Effector CD8-positive, alpha-beta T cell (primary cell): ENCODE results near the gene SLC8A3.

ENCODE experiments used
- DNase-seq: peaks from one replicate; lab custom pipeline; 2025; lab: John Stamatoyannopoulos, UW

Gene SLC8A3

DNA sequence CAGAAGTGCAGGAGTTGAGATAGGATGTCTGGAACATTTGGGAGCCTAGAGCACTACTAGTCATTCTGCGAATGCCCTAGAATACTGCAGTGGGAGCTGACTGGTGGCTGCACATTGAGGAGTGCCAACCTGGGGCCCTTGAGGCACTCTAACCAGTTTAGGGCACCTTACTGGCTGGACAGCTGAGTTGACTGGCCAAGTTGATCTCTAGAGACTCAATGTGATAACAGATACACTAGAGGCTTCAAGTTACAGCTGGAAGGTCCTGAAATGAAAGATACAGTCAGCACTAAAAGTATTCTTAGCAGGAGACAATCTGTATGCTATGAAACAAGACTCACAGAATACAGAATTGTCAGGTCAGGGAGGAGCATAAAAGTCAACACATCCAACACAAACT, 8.0 kb downstream of the SLC8A3 start:
- DNase-seq, result no peak

DNA sequence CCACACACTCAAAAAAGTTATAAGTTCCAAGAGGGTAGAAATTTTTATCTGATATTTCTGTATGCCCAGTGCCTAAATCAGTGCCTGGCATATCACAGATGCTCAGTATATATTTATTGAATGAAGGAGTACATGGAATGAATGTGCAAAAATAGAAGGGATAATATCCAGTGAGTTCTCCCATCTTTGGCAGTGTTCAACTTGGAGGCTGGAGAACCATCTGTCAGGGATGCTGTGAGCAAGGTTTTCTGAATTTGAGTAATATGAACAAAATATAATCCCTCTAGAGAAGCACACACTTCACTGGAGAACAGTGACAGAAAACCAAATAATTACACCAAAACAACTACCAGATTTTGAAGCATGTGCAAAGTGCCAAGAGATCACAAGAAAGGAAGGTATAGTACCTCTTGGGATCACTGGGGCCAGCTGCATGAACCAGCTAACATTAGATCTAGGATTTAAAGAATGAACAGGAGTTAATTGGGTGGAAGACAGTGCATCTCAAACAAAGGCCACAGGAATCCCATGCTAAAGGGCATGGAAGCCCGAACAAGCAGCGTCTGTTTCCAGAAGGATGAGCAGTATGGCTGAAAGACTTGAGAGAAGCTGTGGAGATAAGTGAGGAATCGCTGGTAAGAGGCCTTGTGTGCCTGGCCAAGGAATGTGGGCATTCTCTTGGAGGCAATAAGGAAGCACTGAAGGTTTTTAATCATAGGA, 11.5 kb downstream of the SLC8A3 start:
- DNase-seq, result no peak

DNA sequence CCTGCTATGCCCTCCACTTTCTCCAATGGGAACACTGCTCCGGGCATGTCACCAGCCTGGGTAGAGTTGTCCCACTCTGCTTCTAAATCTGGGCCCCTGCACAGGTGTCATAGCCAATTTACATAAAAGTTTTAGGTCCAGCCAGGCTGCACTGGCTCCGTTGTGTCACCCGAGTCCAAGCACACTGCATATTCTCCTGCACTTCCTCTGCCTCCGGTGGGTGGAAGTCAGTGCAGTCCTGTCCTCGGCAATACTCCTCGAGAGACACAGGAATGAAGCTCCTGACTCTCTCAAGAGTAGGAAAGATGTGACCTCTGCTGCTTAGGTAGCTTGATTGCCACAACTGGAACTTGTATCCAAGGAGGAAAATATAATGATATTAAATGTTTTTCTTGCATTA, 15.2 kb downstream of the SLC8A3 start:
- DNase-seq, result no peak

DNA sequence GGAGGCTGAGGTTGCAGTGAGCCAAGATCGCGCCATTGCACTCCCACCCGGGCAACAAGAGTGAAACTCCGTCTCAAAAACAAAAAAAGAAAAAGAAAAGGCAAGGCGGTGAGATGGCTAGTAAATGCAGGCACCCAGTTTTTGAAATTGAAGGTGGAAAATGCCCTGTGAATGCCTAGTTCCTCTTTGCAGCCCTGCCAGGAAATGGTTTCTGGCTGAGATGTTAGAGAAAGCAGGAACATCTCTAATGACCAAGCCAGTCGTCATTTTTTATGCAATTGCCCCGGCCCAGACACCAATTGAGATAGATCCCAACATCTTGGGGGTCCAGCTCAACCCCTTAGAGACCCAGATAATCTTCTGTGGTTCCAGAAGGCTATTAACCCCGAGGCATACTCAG, 17.0 kb downstream of the SLC8A3 start:
- DNase-seq, result no peak

DNA sequence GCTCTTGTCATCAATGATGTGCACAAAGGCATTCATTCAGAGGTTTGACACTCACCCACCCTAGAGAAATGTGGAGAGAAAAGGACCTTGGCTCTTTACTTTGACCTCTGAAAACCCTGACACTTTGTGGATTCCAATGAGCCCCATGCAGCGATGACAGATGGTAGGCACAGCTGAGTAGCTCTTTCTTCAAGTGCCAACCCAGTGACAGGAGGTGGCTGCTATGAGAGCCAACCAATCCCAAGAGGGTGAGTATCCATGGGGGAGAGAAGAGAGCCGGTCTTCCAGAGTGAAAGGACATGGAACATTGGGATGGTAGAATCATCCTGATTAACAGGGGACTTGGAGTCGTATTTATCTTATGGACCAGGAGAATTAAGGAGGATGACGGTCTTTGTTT, 17.8 kb downstream of the SLC8A3 start:
- DNase-seq, result no peak

DNA sequence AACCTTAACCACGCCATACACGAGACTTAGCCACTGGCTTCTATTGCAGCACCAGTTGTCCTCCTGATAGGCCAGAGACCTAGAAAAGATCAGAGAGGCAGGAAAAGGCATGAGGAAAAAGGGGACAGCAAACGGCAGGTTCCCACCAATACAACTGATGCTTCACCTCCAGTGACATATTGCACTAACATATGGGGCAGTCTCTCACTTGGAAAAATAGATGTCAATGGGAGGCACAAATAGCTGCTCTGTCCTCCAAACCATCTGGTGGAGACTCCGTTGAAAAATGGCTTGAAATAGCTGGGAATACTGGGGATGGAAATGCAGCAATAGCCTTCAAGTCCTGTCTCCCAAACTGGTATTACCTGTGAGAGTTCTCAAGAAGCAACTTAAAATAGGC, 20.3 kb downstream of the SLC8A3 start:
- no peak for DNase-seq

DNA sequence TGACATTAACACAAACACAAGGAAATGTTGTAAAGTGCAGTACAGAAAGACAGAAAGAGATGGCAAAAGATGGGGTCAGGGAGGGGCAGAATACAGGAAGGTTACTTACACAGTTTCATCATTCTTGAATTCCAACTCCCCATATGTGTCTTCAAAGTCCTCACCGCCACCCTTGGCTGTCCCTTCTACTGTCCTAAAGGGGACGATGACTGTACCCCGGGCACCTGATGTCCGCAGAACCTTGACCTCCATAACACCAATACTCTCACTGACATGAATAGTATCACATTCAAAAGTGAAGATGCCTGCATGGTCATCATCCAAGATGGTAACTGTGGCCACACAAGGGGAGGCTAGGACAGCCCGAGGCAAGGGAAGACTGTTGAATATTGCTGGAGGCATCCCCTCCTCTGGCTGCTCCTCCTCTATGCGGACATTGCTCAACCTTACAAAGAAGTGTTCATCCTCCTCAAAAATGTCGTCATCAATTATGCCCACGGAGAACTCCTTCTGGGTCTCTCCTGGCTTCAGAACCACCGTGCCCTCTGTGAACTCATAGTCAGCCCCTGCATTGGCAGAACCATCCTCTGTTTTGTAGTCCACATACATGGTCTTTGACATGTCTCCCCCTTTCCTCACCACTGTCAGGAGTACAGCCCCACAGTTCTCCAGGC, 22.1 kb downstream of the SLC8A3 start:
- DNase-seq, result no peak

DNA sequence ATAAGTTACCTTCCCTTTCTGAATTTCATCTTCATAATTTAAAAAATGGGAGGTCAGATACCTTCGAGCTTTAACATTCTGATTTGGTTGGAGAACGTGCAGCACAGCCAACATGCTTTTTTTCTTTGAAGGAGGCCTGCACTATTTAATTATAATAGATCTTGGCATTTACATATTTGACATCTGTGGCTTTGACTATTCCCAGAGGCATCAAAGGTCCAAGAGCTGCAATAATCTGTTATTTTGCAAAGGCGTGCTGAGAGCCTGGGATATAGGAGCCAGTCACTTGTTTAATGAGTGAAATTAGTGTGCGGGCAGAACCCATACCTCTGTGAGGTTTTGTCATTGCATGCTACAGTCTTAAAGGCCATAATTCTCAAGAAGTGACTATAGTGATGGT, 26.4 kb downstream of the SLC8A3 start:
- DNase-seq, result no peak

DNA sequence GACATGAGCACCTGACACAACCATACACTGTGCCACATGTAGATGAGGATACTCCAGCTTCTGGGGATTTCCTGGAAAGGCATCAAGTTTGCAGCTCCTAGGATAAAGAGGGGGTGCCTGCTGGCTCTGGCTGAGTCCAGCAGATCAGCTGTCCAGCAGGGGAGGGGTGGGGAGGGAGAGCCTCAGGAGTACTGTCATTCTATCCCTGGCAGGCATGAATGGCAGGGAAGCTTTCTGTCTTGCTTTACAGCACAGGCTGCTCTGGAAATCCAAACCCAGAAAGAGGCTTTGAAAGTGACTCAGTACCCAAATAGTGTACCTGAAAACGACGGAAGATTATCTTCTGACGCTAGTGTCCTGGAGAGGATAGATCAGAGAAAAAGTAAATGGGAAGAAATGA, 32.2 kb downstream of the SLC8A3 start:
- DNase-seq, result no peak

DNA sequence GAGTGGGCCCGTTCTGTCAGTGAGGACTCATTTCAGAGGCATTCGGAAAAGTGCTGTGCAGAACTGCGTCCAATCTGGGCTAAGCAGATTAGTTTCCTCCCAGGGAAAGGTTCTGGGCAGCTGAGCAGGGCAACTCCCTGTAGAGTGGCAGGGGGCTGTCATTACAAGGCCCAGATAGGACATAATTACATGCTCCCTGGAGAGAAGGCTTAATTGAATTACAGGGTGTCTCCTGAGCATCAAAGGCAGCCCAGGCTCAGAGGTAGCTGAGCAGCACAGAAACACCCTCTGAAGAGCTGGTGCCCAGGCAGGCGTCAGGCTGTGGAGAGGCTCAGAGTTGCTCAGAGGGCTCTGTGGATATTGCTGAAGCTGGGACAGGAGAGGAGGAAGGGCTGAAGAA, 36.0 kb downstream of the SLC8A3 start:
- no peak for DNase-seq

DNA sequence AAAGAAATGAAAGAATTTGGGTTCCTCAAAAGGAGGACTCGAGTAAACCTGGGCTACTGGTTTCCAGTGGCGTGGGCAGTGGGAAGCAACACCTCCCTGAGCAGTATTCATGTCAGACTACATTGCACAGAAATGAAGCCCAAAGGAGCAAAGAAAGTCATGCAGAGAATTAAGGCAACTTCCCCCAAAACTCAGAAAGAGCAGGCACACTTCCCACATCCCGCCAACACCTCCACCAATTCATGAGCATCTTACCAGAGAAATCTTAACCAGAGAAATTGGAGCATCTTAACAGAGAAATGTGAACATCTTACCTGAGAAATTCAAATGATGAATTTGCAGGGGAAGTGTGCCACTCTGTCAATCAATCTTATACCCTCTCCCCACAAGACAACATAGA, 36.7 kb downstream of the SLC8A3 start:
- DNase-seq, result no peak

DNA sequence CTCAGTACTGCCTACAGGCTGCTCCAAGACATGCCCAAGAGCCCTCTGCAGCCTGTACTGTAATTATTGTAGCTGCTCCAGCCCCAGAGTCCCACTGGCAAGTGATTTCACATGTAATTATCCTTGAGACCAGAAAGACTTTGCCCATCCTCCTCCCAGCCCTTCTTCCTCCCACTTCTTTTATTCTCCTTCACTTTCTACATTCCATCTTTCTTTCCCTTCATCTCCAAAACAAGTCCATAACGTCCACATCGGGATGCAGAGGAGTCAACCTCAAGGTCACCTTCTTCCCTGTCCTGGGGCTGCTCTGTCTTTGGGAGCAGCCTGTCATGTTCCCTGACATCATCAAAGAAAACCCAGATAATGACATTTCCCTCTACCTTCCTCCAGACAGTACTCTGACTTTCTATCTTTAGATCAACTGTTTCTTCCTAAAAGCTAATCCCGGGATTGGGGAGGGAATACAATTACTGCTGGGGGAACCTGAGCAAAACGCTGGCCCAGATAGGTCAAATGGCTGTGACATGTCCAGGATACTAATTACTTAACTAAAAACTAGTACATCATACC, 39.1 kb downstream of the SLC8A3 start:
- DNase-seq, result no peak

DNA sequence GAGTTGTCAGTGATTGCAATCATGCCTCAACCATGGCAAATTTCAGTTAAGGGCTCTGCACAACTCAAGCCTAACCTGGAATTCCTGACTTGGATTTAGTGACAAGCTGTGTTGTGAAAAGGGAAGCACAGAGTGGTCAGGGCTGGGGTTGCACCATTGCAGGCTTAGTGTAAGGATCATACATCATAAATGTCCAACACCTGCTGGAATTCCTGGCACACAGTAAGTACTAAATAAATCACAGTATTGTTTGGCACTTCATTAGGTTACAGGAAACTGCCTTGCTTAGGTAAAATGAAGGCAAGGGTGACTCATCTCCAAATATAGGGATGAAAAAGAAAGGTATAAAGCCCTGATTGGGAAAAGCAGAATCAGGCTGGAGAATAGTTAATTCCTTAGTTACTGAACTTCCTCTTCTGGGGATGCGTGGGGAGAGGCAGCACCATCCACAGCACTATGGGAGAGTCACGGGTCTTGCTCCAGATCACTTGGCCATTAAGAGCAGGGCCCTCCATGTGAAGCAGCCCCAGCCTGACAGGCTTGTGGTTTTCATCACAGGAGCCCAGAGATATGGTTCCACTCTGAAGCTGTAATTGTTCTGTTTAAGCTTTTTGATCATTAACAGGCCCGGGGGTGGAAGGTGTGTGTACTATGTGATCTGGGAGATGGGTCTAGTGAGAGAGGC, 39.7 kb downstream of the SLC8A3 start:
- no peak for DNase-seq

DNA sequence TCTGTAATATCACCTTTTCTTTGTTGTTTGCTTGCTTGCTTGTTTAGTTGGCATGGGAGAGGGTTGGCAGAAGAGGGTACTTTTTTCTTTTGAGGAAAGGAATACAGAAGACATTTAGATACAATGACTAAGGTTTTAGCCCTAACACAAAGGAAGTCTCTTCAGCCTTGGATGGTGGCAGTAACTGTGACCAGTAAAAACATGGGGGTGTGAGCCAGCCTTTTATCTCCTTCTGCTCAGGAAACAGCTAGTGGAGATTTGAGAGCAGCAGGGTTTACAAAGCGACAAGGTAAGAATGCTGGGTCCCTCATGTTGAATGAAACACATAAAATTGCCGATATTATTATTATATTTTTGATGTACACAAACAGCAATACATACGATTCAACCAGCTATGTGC, 40.4 kb downstream of the SLC8A3 start:
- DNase-seq, result no peak

DNA sequence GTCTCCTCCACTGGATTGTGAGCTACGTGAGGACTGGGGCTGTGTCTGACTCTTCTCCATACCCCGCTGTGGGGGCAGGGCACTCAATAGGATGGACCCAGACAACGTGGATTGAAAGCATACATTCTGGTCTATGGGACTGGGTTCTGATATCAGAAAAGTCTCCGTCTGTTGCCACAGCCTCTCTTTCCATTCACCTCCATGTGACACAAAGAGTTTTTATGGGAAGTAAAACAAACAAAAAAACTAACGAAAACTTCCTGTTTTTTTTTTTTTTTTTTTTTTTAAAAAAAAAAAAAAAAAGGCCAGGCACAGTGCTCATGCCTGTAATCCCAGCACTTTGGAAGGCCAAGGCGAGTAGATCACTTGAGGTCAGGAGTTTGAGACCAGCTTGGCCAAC, 44.7 kb downstream of the SLC8A3 start:
- no peak for DNase-seq

DNA sequence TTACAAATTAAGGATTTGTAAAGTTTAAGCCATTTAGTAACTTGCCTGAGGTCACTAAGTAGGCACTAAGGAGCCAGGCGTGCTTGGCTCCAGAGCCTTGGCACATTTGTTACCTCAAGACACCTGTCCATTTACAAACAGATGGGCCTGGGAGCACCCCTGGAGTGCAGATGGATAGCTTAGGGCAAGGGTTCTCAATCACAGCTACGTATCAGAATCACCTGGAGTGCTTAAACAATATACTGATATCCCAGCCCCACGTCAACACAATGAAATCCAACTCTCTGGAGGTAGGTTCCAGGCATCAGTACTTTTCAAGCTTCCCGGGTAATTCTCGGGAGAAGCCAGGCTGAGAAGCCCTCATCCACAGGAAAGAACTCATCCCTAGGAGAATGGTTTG, 45.4 kb downstream of the SLC8A3 start:
- DNase-seq, result no peak

DNA sequence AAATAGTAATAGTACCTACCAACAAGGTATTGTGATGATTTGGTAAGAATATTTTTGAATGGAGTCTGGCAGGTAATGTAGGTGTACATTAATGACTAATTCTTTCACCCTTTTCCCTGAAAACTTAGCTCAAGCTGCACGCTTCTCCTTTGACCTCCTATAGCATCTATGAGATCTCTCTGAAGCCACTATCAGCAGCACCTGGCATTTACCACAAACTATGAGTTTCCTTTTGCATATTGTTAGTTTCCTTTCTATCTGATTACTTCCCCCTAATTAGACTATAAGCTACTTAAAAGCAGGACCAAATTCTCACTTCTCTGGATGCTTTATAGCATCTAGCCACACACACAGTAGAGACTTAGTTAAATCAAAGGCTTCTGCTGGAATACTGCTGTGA, 48.1 kb downstream of the SLC8A3 start:
- no peak for DNase-seq

DNA sequence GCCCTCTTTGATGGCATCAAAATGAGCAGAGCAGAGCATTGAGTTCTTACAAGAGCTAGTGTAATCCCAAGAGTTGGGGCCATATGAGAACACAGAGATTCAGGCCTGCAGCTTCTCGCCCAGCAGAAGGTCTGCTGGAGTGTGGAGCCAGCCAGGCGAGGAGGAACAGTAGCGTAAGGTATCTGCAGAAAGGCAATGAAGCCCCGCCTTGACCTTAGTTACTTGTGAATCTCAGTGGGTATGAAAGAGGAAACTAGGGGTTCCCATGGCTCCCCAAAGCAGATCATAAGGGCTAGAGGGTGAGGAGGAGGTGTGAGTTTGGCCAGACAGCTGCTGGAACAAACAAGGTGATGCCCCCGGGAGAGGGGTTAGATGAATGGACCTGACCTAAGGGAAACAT, 49.4 kb downstream of the SLC8A3 start:
- no peak for DNase-seq

DNA sequence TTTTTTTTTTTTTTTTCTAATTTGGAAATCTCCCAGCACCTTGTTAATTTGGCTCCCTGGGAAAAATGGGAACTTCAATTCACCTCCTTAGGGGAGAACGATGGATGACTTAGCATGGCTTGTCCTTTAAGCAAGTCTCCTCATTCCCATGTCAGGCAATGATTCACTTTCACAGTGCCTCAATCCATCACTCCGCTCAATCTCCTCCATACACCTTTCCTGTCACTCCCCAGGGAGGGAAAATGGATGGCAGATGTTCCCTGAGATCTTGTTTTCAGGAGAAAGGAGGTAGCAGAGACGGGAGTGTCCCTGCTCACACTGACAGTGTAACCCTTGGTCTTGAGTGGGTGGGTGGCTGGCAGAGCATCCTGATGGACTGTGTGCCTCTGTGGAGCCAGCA, 51.0 kb downstream of the SLC8A3 start:
- no peak for DNase-seq

DNA sequence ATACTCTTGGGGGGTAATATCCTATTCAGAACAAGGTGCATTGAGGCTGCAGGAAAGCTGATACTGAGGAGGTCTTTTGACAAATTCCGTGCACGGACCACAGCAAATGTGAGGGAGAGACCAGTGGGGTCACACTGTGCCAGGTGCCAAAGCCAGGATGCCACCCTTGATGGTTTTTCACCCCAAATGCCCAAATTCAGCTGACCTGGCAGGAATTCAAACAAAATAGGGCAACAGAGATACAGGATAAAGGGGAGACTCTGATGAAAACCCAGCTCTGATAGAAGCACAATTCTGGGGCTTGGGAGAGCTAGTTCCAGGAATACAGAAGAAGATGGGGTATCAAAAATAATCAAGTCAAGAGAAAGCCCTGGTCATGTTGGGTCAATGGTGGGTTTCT, 55.3 kb downstream of the SLC8A3 start:
- DNase-seq, result no peak

DNA sequence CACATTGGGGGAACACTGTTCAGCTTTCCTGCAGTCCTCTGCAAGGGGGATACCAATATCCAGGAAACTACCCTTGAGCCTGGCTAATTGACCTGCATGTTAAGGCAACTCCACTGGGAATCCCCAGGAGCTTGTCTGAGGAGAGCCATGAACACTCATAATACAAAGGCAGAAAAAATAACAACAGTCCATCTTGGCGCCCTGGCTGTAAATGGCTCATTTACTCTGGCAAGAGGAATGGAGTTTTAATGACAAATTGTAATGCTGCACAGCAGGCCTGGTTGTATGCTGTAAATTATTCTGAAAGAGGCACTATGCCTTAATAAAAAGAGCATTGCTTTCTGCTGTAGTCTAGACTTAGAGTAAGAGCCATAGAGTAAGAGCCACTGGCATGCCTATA, 58.3 kb downstream of the SLC8A3 start:
- no peak for DNase-seq

DNA sequence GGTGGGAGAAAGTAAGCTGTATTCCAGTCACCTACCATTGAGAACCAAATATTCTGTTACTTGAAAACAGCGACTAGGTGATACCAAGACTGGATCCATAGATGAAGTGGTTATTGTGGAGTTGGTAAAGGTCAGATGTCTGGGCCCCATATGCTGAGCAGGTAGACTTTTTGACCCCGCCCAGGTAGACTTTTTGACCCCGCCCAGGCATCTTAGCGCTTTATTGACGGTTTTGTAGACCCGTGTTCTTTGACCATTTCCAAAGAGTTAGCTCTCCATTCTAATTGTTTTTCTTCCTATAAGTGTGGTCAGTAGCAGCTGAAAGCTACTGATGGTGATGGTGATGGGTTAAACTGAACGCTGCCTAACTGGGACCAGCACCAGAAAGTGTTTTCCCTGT, 61.6 kb downstream of the SLC8A3 start:
- no peak for DNase-seq

DNA sequence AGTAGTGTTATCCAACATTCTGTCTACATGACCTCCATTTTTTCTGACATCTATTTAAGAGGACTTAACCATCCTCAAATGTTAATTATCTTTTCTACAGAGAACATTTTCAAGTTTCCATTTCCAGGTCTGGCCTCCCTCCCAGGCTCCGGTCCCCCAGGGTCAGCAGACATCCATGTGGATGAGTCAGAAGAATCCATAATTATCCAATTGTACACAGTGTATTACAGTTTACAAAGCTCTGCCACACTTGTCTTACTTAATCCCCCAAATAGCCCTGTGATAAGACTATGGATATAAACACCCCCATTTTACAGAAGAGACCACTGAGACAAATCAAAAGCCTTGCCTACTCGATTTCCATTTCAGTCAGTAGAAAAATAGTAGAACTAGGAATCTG, 65.0 kb downstream of the SLC8A3 start:
- DNase-seq, result no peak
